ENCODE measurements around the gene METTL25B.

DNA sequence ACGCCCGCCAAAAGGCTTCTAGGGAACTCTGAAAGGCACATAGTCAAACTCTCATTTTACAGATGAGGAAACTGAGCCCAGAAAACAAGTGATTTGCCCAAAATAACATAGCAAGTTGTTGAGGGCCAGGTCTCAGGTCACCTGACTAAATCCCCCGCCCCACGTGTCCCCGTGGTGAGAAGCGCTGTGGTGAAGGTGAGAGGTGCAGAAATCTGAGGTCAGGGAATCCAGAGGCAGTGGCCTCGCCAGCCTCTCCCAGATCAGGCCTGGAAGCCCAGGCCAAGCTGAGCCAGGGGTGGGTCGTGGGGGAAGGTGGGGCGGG, 18.1 kb downstream of the METTL25B start:
- TF ChIP-seq GATA2 (IDR thresholded peaks at IDR 0.05; ENCODE audit: low read depth, low read length), result no peak
- TF ChIP-seq GATA3 (IDR thresholded peaks at IDR 0.05; ENCODE audit: low read depth, low read length), result no peak

All from SH-SY5Y (cell line).